Activated CD4-positive, CD25-positive, alpha-beta regulatory T cell treated with anti-CD3 and anti-CD28 coated beads, Interleukin-2, amount 50 U/mL, for 24 hours (primary cell): ENCODE results near the gene FAM78A.

Experiments used
- ATAC-seq, 2 donors: fragments of 150-1000 bp; cut with Tn5 transposase; one replicate each; pipeline ENCODE4 v1.10.0; 2021; ENCODE audit warnings: mild to moderate bottlenecking in 1 of 2, moderate library complexity in 1 of 2

Gene FAM78A

GRCh38 chr9:131302244-131303075 is 26.1 kb upstream of the FAM78A start:
- ATAC-seq = no peak

- no peak for ATAC-seq
Measured at GRCh38 chr9:131300444-131300843, 24.1 kb upstream of the FAM78A start.

DNA sequence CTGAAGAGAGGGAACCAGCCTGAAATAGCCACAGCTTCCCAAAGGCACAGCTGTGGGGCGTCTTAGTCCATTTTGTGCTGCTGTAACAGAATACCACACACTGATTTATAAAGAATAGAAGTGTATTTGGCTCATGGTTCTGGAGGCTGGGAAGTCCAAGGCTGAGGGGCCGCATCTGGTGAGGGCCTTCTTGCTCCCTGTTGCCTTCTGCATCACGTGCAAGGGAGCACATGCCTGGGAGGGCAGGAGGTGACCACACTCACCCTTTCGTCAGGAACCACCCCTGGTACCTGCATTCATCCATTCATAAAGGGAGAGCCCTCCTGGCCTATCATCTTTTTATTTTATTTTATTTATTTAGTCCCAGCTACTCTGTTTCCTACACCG is 23.6 kb upstream of the FAM78A start:
- no peak for ATAC-seq

DNA sequence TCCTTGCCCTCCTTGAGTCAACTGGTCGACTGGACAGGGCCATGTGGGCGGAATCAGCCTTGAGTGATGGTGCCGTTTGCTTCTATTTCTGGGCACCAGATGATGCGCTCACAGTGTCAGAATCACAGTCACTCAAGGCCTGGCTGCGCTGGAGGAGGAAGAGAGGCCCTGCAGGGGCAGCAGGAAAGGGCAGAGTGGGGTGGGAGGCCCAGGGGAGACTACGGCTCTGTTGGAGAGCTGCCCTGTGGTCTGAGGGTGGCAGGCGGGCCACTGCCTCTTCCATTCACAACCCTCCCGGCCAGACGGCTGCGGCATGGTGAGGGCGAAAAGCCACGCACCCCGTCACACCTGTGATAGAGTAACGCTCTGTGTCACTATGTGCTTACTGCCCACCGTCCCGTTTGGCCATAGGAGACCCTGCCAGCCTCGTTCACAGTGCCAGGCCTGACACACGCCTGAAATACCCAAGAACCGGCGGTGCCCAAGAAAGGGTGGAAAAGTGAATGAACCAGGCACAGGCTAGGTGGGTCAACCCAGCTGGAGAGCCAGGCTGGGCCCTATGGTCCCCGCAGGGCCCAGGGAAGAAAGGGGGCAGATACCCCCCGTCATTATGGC is 23.1 kb upstream of the FAM78A start:
- no peak for ATAC-seq

DNA sequence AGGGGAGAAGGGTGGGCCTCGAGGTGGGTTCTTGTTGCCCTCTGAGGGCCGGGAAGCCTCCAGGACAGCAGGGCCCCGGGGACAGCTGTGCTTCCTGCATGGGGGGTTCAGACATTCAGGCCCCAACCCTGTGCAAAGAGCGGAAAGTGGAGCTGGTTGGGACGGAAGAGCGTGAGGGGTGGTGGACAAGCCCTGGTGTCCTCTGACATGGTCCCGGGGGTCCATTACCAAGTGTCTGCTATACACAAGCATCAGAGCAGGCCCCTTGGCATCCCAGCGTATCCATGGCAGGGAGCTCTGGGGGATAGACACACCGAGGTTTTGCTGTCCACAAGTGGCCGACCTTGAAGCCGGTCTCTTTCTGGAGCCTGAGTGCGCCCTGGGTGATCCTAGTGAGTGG is 22.5 kb upstream of the FAM78A start:
- no peak for ATAC-seq

GRCh38 chr9:131298341-131298740 is 22.0 kb upstream of the FAM78A start:
- no peak for ATAC-seq

- ATAC-seq = no peak
Measured at GRCh38 chr9:131297903-131298302, 21.6 kb upstream of the FAM78A start.

- ATAC-seq = no peak
Measured at GRCh38 chr9:131296906-131297500, 20.7 kb upstream of the FAM78A start.

DNA sequence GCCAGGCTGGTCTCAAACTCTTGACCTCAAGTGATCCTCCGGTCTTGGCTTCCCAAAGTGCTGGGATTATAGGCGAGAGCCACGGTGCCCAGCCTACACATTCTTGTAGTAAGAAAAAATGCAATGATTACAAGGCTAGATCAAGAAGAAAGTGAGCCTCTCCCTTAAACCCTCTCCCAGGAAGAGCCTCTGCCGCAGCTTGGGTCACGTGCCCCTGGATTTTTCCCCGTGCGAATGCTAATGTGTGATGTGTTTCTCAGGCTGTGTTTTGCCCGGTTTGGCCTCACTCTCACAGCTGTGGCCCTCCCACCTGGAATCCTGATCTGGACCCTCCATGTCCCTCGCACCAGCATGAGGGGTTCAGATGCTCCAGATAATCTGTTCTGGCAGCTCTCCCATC is 20.1 kb upstream of the FAM78A start:
- no peak for ATAC-seq

DNA sequence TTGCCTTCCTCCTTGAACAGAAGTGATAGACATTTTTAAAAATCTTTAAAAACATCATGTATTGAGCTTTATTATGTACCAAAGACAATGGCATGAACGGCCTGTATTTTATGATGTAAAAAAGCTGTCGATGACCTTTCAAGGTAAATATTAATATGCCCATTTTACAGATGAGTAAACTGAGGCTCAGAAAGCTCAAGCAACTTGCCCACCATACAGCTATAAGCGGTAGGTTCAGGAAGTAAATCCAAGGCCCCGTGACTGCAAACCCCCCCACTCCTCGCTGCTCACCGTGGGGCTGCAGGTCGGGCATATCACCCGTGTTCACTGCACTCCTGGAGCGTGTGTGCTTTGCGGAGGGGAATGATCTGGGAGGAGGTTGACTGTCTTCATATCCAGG is 16.6 kb upstream of the FAM78A start:
- ATAC-seq = no peak

DNA sequence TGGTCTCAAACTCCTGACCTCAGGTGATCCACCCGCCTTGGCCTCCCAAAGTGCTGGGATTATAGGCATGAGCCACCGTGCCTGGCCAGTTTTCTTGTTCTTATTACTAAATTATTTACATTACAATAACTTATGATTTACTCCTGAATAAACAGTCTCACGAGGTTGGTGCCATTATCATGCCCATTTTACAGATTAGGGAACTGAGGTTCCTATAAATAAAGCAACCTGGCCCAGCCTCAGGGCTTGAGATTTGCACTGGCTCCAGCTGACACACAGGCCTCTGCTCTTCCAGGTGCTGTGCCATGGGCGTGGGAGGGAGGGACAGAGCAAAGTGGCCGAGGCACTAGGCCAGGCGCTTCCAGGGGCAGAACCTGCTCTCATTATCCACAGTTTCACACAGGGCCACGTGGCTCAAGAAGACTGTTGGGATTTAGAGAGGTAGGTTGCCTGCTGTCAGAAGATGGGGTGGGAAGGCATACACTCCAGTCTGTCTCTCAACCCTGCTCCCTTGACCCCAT is 15.5 kb upstream of the FAM78A start:
- ATAC-seq = no peak

- ATAC-seq = no peak
Measured at GRCh38 chr9:131290767-131291370, 14.6 kb upstream of the FAM78A start.

- ATAC-seq = no peak
Measured at GRCh38 chr9:131290036-131290766, 13.9 kb upstream of the FAM78A start.

DNA sequence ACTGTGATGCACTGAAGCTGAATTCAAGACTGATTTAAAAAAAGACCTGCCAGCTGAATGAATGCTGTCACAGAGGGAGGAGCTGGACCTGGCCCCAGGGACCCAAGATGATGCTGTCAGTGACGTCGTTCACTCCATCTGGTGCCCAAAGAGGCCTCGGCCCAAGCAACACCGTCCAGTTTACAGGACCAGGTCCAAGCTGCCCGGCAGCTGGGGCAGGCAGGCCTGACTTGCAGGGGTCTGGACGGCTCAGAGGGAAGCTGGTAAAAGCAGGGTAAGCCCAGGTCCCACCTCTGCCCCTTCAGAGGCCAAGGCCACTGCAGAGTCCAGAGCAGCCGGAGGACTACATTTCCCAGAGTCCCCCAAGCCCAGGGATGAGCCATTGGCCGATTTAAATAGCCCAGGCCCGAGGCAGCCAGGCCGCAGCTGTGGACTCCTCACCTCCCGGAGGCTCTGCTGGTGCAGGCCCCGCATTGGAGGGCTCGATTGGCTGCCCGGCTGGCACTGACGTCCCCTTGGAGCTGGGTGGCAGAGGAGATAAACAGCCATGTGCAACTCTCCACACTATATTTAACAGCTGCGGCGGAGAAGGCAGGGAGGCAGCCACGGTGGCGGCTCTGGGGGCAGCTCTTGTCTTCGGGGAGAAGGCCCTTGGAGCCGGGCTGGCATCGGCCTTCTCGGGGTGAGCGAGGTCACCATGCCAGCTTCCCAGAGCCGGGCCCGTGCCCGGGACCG is 13.2 kb upstream of the FAM78A start, which contains the start of gene PLPP7:
Gene PLPP7 (plus strand): TSS at position 423 of the 735 bp plus-strand sequence. CDS start 275 bp downstream, at position 698.
- no peak for ATAC-seq

DNA sequence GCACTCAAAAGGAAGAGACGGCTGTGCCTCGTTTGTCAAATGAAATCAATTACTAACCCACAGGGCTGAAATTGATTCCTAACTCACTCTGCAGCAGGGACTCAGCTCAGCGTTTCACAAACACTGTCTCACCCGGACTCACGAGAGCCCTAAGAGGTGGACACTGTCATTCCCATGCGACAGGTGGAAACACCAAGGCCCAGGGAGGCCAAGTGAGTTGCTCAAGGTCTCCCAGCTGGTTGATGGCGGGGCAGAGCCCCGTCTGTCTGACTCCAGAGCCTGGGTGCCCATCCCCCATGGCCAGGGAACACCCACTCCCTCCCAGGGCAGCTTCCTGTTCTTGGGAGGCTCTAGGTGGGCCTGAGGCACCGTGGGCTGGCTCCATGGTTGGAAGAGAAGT is 11.9 kb upstream of the FAM78A start:
- ATAC-seq = no peak

DNA sequence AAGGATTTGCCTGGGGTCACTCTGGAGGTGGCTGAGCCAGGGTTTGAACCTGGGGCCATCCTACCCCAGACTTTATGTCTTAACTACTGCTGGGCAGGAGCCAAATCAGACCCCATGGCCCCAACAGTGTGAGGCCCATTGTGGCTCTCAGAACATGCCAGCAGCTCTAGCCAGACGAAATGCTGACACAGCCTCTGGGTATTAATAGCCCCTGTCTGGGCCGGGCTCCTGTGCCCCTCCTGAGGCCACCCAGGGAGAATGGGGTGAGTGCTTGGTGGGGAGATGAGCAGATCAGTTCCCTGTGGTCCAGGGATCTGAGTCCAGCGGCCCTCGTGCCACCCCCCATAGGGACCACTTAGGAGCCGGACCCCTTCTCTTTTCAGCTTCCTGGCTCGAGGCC is 11.0 kb upstream of the FAM78A start:
- ATAC-seq = no peak

GRCh38 chr9:131284856-131285255 is 8.5 kb upstream of the FAM78A start:
- no peak for ATAC-seq

DNA sequence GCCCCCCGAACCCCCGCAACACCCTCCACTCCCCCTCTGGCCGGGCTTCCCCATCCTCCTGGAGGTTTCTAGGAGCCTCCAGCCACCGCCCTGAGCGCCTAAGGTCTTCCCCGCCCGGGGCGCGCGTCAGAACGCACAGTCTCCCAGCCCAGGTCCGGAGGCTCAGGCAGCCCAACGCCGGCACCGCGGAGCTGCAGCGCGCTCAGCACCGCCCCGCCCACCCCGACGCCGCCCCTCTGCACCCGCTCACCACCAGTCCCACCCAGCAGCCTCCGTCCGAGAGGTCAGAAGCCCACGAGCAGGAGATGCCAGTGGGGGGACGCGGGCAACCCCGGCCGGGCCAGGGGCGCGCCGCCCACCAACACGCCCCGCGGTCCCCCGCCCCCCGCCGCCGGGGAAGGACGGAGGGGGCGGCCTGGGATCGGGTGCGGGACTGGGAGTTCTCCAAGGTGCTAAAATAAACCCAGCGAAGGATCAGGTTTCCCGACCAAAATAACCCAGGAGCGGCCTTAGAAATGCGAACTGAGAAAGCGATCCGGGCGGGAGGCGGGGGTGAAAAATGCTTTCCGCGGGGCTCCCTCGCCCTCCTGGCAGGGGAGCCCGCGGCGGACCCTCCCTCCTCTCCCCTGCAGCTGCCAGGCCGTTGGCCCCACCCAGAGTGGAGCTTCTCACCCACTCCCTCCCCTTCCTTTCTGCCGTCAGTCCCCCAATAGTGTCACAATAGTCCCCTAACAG is 6.5 kb upstream of the FAM78A start:
- ATAC-seq = no peak

DNA sequence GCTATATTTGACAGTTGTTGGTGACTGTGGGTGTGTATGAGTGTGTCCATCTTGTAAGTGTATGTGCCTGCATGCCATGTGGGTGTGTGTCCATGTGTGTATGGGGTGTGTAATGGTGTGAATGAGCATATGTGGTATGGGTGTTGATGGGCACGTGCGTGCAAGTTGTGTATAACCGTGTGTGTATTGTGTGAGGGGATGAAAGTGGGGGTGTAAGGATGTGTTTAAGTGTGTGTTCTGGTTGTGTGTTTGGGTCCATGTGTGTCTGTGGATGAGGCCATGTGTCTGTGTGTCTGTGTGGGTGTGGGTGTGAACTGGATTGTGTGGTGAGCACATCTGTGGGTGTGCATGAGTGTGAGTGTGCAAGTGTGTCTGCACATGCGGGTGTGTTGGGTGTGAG is 5.9 kb upstream of the FAM78A start:
- ATAC-seq = no peak

DNA sequence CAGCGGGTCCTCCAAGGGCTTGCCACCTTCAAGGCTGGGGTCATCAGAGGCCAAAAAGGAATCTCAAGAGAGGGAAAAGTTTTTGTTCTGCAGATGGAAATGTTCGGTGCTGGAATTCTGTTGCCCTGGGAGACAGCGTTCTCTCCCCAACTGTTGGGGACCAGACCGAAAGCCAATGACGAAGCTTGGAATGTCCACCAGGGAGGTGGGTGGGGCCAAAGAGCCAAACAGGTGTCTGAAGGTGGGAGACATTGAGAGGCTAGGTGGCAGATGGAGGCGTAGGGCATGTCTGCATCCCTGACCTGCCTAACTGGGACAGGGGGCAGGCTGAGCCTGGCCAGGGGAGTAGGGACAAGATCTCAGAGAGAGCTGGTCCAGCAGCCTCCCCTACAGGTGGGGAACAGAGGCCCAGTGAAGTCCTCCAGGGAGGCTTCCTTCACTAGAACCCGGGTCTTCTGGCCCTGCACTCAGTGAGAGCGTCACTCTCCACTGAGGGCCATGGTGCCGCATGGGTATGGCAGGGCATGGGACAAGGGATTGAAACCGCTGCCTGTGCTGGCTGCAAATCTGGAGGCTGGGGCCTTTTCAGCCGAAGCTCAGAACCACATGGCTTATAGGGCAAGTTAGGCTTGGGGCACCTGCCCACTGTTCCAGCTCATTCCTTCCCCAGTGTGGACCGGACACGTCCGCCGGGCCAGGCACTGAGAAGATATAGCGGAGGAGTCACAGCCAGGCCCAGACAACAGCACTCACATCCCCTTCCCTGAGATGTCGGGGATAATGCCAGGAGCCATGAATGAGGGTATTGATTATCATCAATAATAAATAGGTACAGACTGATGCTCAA is 5.0 kb upstream of the FAM78A start:
- no peak for ATAC-seq
